Neural cell (in vitro differentiated cells): ENCODE results near the gene RFTN1. TPM values are rescaled to one million over a fixed set of nuclear protein-coding genes. Genes with fewer than 3 reads are reported as not detected.

Source experiments
- H2AFZ ChIP-seq: fragments of 200-600, 300-800 bp; sonication (generic), shearing (Covaris generic); 2 replicates; pipeline ENCODE4 v1.6.0; 2014; ENCODE audit warnings: low read depth, mild to moderate bottlenecking, antibody characterized with exemption, low read length, moderate library complexity
- H3F3A ChIP-seq: fragments of 200-600 bp; shearing (Covaris generic); 2 replicates; pipeline ENCODE4 v1.6.1; 2016; ENCODE audit warnings: mild to moderate bottlenecking, moderate library complexity, mixed read lengths, antibody characterized with exemption, low read length; ENCODE audit not compliant: insufficient read depth, poor library complexity, severe bottlenecking
- H3K27ac ChIP-seq: fragments of 200-600, 300-800 bp; sonication (generic), shearing (Covaris generic); 2 replicates; pipeline ENCODE4 v1.5.1; 2014; ENCODE audit warnings: mild to moderate bottlenecking, low read length, moderate library complexity
- H3K27me3 ChIP-seq: fragments of 300-800, 200-600 bp; sonication (generic), shearing (Covaris generic); 2 replicates; pipeline ENCODE4 v1.6.0; 2014; ENCODE audit warnings: mild to moderate bottlenecking, low read depth, low read length, moderate library complexity; ENCODE audit not compliant: insufficient read depth
- H3K36me3 ChIP-seq: fragments of 300-800, 200-600 bp; sonication (generic), shearing (Covaris generic); 2 replicates; pipeline ENCODE4 v1.5.1; 2014; ENCODE audit warnings: mild to moderate bottlenecking, antibody characterized with exemption, low read length, moderate library complexity; ENCODE audit not compliant: insufficient read depth
- H3K4me2 ChIP-seq: fragments of 300-800, 200-600 bp; sonication (generic), shearing (Covaris generic); 2 replicates; pipeline ENCODE4 v1.6.0; 2014; ENCODE audit warnings: mild to moderate bottlenecking, low read length
- H3K4me3 ChIP-seq: fragments of 300-800, 200-600 bp; sonication (generic), shearing (Covaris generic); 2 replicates; pipeline ENCODE4 v1.5.1; 2014; ENCODE audit warnings: mild to moderate bottlenecking, low read length, moderate library complexity
- H3K79me2 ChIP-seq: fragments of 200-600 bp; shearing (Covaris generic); replicated peaks from 2 replicates; pipeline ENCODE4 v1.6.0; 2014; ENCODE audit warnings: mild to moderate bottlenecking, low read length, moderate library complexity; ENCODE audit not compliant: insufficient read depth
- H3K9ac ChIP-seq: fragments of 300-800, 200-600 bp; sonication (generic), shearing (Covaris generic); 2 replicates; pipeline ENCODE4 v1.6.1; 2016; ENCODE audit warnings: mild to moderate bottlenecking, low read length, mixed read lengths
- H3K9me2 ChIP-seq: fragments of 200-600 bp; shearing (Covaris generic); 2 replicates; pipeline ENCODE4 v1.6.1; 2016; ENCODE audit warnings: mild to moderate bottlenecking, low read length, mixed read lengths; ENCODE audit not compliant: insufficient read depth
- H3K9me3 ChIP-seq: fragments of 200-600, 300-800 bp; sonication (generic), shearing (Covaris generic); 2 replicates; pipeline ENCODE4 v1.6.1; 2016; ENCODE audit warnings: mild to moderate bottlenecking, mixed run types, low read length, moderate library complexity, mixed read lengths
- H4K20me1 ChIP-seq: fragments of 200-600 bp; shearing (Covaris generic); 2 replicates; pipeline ENCODE4 v1.6.1; 2016; ENCODE audit warnings: mild to moderate bottlenecking, mixed run types; ENCODE audit not compliant: insufficient read depth
- CTCF ChIP-seq: fragments of 450-650 bp; IDR thresholded peaks from 2 replicates; pipeline ENCODE4 v1.5.1; 2014; ENCODE audit warnings: antibody characterized with exemption, mild to moderate bottlenecking, moderate library complexity; ENCODE audit not compliant: poor library complexity, severe bottlenecking
- EP300 ChIP-seq: fragments of 450-650 bp; conservative IDR thresholded peaks from 2 replicates; pipeline ENCODE4 v1.6.1; 2014; ENCODE audit warnings: antibody characterized with exemption, mild to moderate bottlenecking, moderate library complexity; ENCODE audit not compliant: poor library complexity, severe bottlenecking
- EZH2 ChIP-seq: fragments of 200-600, 300-800 bp; shearing (Covaris generic), sonication (generic); IDR thresholded peaks from 2 replicates; pipeline ENCODE4 v1.6.1; 2014; ENCODE audit warnings: antibody characterized with exemption, low read length, borderline replicate concordance, mild to moderate bottlenecking; ENCODE audit not compliant: insufficient read depth, poor library complexity, severe bottlenecking
- MXI1 ChIP-seq: fragments of 450-650 bp; conservative IDR thresholded peaks from 2 replicates; pipeline ENCODE4 v1.6.1; 2014; ENCODE audit warnings: antibody characterized with exemption, mild to moderate bottlenecking; ENCODE audit not compliant: poor library complexity, severe bottlenecking
- POLR2AphosphoS5 ChIP-seq: IDR thresholded peaks from 2 replicates; pipeline ENCODE4 v1.6.1; 2012
- RAD21 ChIP-seq: fragments of 450-650 bp; conservative IDR thresholded peaks from 2 replicates; pipeline ENCODE4 v1.6.1; 2014; ENCODE audit warnings: antibody characterized with exemption, mild to moderate bottlenecking, moderate library complexity
- REST ChIP-seq: IDR thresholded peaks from 2 replicates; pipeline ENCODE4 v1.6.1; 2012; ENCODE audit warnings: borderline replicate concordance
- SMC3 ChIP-seq: fragments of 450-650 bp; conservative IDR thresholded peaks from 2 replicates; pipeline ENCODE4 v1.6.1; 2014; ENCODE audit warnings: antibody characterized with exemption, mild to moderate bottlenecking, moderate library complexity; ENCODE audit not compliant: poor library complexity
- TAF1 ChIP-seq: IDR thresholded peaks from 2 replicates; pipeline ENCODE4 v1.6.1; 2012; ENCODE audit warnings: low read depth
- polyA plus RNA-seq: library from polyadenylated mRNA; depleted of rRNA; stranded (reverse); fragments of >200 nt; gene quantifications from 2 replicates; pipeline ENCODE4 v1.2.3, GENCODE V29; 2014

RFTN1 gene
- polyA plus RNA-seq, 1 donor from 2014 or later = 36.8 TPM

GRCh38 chr3:16319307-16319706, 194.2 kb downstream of the RFTN1 start:
- Histone ChIP-seq H3K79me2 (no peaks in the 10 kb centered on the region), H2AFZ (no peak overlapping the region), H3K36me3 (no peaks in the 10 kb centered on the region), H3K27ac (no peak overlapping the region), H3K9me3 (no peaks in the 10 kb centered on the region), H3K27me3 (no peaks in the 10 kb centered on the region), H3F3A (no peaks in the 10 kb centered on the region), H3K4me2 (no peak overlapping the region), H4K20me1 (no peaks in the 10 kb centered on the region), H3K4me3 (no peak overlapping the region), H3K9ac (no peak overlapping the region), H3K9me2 (no peaks in the 10 kb centered on the region)
- no peak for TF ChIP-seq REST
- TF ChIP-seq SMC3 = no peak
- no peak for TF ChIP-seq EP300

GRCh38 chr3:16318176-16318575, 195.3 kb downstream of the RFTN1 start:
- no peak overlapping the region for H3K4me2 ChIP-seq

More at GRCh38 chr3:16318176-16318575, 195.3 kb downstream of the RFTN1 start:
- Histone ChIP-seq H3K9me3 (no peaks in the 10 kb centered on the region), H3K9ac (no peak overlapping the region), H3K79me2 (no peaks in the 10 kb centered on the region), H3K27ac (no peak overlapping the region), H3K4me3 (no peak overlapping the region), H3K36me3 (no peaks in the 10 kb centered on the region), H4K20me1 (no peaks in the 10 kb centered on the region), H3K9me2 (no peaks in the 10 kb centered on the region), H2AFZ (no peak overlapping the region), H3F3A (no peaks in the 10 kb centered on the region), H3K27me3 (no peaks in the 10 kb centered on the region)
- TF ChIP-seq MXI1 = no peak
- TF ChIP-seq EZH2 = no peak
- no peak for TF ChIP-seq REST
- TF ChIP-seq POLR2AphosphoS5 = no peak
- no peak for TF ChIP-seq CTCF
- no peak for TF ChIP-seq TAF1
- TF ChIP-seq RAD21 = no peak
- no peak for TF ChIP-seq SMC3
- TF ChIP-seq EP300 = no peak
